CD4-positive, alpha-beta T cell (primary cell): ENCODE results near the gene DOHH. TPM values are rescaled to one million over a fixed set of nuclear protein-coding genes. Genes with fewer than 3 reads are reported as not detected.

Source experiments
- ATAC-seq: fragments of 200-7000 bp; cut with Tn5 transposase; one replicate; pipeline ENCODE4 v1.10.0; 2022; ENCODE audit warnings: mild to moderate bottlenecking; ENCODE audit not compliant: poor library complexity
- CTCF ChIA-PET: fragments of 350-600 bp; sonication (Branson Sonifier 250); formaldehyde crosslinking; loops from one replicate; lab custom pipeline; 2021; ENCODE audit warnings: antibody characterized with exemption, inconsistent platforms; lab: Charles Lee
- POLR2A ChIA-PET: fragments of 350-600 bp; sonication (Branson Sonifier 250); formaldehyde crosslinking; loops from one replicate; lab custom pipeline; 2021; ENCODE audit warnings: antibody characterized with exemption, inconsistent platforms; lab: Charles Lee
- DNase-seq, 14 experiments: peaks; one replicate each; pipeline ENCODE4 v3.0.0-alpha.2; 2013 to 2020; ENCODE audit warnings: mixed read lengths in 2 of 14
- H3K27ac ChIP-seq, 2 donors: one replicate each; pipeline versions ENCODE4 v1.5.1 to v1.7.0; 2013; ENCODE audit warnings: low read length in 2 of 2, low read depth in 1 of 2, mild to moderate bottlenecking in 1 of 2
- H3K27me3 ChIP-seq, 2 experiments: 1 replicate in 1 of 2; 2 replicates in 1 of 2; pipeline versions ENCODE4 v1.6.1 to v1.7.0; 2013; ENCODE audit warnings: low read length in 2 of 2, control low read depth in 1 of 2, mild to moderate bottlenecking in 1 of 2, moderate library complexity in 1 of 2; ENCODE audit not compliant: insufficient read depth in 2 of 2, control insufficient read depth in 1 of 2
- H3K36me3 ChIP-seq: one replicate; pipeline ENCODE4 v1.6.1; 2013; ENCODE audit warnings: low read length, control low read depth; ENCODE audit not compliant: insufficient read depth
- H3K4me1 ChIP-seq: one replicate; pipeline ENCODE4 v1.6.1; 2013; ENCODE audit warnings: low read length, control low read depth; ENCODE audit not compliant: insufficient read depth
- H3K4me3 ChIP-seq: one replicate; pipeline ENCODE4 v1.5.1; 2013; ENCODE audit warnings: mild to moderate bottlenecking, low read length, moderate library complexity
- H3K9me3 ChIP-seq, 2 experiments: 1 replicate in 1 of 2; 2 replicates in 1 of 2; pipeline versions ENCODE4 v1.6.1 to v1.7.0; 2013; ENCODE audit warnings: low read length in 2 of 2, mild to moderate bottlenecking in 2 of 2, control low read depth in 1 of 2, moderate library complexity in 1 of 2; ENCODE audit not compliant: control insufficient read depth in 1 of 2, insufficient read depth in 1 of 2
- H3K27ac Mint-ChIP-seq: one replicate; pipeline ENCODE4 v1.8.0; 2020; ENCODE audit warnings: mixed read lengths
- H3K27me3 Mint-ChIP-seq: one replicate; pipeline ENCODE4 v1.8.0; 2021; ENCODE audit warnings: mixed read lengths
- H3K36me3 Mint-ChIP-seq: one replicate; pipeline ENCODE4 v1.8.0; 2021; ENCODE audit warnings: low read depth, mixed read lengths
- H3K4me1 Mint-ChIP-seq: one replicate; pipeline ENCODE4 v1.8.0; 2021; ENCODE audit warnings: low read depth, mixed read lengths
- H3K4me3 Mint-ChIP-seq: one replicate; pipeline ENCODE4 v1.8.0; 2020; ENCODE audit warnings: mild to moderate bottlenecking, mixed read lengths
- H3K9me3 Mint-ChIP-seq: one replicate; pipeline ENCODE4 v1.8.0; 2020; ENCODE audit warnings: mixed read lengths
- intact Hi-C, 2 experiments: fragments of 100-400 bp; cut with DNase I in 1 of 2; cut with micrococcal nuclease in 1 of 2; formaldehyde crosslinking; loops; one replicate each; pipeline versions ENCODE4 v1.15.1 to v1.9.0; 2023 to 2025; cut with DNase I, micrococcal nuclease
- total RNA-seq, 174 experiments: library from RNA in 2 of 174; stranded (reverse) in 2 of 174; gene quantifications; one replicate each; pipeline ENCODE4 v1.2.3 and lab custom pipeline; 2021 to 2026
- TF ChIP-seq, protein P1 (sequence below): fragments of 200-600 bp; IDR thresholded peaks from one replicate; pipeline ENCODE4 v1.8.0; 2022; ENCODE audit warnings: antibody characterized with exemption, mild to moderate bottlenecking

DOHH gene
- total RNA-seq, 2 experiments from 2014 or later, result 3.9 to 4.7 TPM

DNA sequence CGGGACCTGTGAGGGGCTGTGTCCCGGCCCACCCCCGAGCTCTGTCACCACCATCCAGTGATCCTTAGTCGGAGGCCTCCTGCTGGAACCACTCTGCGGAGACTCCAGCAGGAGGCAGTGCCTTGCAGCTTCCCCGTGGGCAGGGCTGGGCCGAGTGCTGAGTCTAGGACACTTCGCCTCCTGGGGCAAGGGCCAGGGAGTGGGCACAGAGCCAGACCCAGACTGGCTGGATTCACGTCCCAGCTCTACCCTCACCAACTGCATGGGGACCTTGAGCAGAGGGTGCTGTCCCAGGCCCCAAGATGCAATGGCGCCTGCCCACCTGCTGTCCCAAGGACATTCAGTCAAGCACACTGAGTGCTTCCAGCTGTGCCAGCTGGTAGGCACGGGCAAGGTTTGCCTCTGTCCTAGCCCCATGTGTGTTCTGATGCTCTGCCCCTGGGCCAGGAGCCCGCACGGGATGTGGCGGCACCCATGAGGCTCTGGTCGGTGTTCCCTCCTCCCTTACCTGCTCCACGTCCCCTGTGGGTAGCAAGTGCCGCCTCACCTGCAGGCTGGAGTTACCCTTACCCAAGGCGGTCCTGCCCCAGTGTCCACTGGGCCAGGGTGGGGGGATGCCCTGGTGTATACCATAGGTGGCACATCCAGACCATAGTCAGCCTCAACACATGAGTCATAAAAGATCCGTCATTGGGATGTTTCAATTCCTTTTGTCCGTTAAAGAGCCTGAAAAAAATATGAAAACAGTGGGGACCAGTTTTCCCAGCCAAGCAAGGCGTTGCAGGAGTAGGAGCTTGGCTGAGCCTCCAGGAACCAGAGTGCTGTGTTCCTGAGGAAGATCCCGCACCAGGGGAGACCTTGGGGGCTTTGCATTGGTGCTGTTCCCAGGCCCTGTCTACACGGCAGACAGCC is 13.0 kb upstream of the DOHH start:
- Mint-ChIP-seq H3K27ac (no peak overlapping the region), H3K27me3 (no peaks in the 10 kb centered on the region), H3K4me3 (no peak overlapping the region), H3K36me3 (peaks cover 31% of the 10 kb centered on the region), H3K4me1 (peaks cover 55% of the 10 kb centered on the region), H3K9me3 (no peaks in the 10 kb centered on the region)
- Histone ChIP-seq H3K4me1 (peaks cover 73% of the 10 kb centered on the region), H3K27me3 (no peaks in the 10 kb centered on the region), H3K9me3 (no peaks in the 10 kb centered on the region), H3K4me3 (no peak overlapping the region), H3K27ac (no peak overlapping the region), H3K36me3 (peaks cover 32% of the 10 kb centered on the region)
- ATAC-seq (no peak), DNase-seq (no peak)
- CTCF ChIA-PET, result no interaction called here
- TF ChIP-seq, protein P1, sequence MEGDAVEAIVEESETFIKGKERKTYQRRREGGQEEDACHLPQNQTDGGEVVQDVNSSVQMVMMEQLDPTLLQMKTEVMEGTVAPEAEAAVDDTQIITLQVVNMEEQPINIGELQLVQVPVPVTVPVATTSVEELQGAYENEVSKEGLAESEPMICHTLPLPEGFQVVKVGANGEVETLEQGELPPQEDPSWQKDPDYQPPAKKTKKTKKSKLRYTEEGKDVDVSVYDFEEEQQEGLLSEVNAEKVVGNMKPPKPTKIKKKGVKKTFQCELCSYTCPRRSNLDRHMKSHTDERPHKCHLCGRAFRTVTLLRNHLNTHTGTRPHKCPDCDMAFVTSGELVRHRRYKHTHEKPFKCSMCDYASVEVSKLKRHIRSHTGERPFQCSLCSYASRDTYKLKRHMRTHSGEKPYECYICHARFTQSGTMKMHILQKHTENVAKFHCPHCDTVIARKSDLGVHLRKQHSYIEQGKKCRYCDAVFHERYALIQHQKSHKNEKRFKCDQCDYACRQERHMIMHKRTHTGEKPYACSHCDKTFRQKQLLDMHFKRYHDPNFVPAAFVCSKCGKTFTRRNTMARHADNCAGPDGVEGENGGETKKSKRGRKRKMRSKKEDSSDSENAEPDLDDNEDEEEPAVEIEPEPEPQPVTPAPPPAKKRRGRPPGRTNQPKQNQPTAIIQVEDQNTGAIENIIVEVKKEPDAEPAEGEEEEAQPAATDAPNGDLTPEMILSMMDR, result no peak
- POLR2A ChIA-PET, result no interaction called here
- intact Hi-C loops, result no loop called here

DNA sequence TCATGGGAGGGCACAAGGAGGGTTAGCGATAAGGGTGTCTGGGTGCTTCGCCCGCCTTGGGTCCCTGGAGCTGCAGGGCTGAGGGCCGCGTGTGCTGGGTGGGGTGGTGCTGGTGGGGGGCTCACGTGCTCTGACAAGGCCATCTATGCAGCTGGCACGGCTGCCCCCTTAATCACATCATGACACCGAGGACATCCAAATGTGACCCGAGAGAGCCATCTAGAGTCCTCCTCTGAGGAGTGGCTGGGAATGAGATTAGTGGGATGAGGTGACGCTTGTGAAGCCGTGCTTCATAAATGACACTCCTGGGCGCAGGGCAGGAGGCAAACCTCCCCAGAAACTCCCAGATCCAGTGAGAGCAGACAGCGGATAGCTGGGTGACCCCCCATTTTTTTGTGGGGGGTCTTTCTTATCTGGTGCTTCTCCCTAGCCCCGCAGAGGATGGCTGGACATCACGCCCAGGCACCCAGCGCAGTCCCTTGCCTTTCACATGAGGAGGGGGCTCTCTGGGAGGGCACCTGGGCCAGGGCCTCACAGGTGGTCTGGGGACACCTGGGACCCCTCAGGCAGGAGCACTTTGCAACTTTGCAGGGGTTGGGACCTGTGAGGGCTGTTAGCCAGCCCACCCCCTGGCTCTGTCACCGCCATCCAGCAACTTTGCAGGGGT is 12.2 kb upstream of the DOHH start:
- Histone ChIP-seq H3K27me3 (no peaks in the 10 kb centered on the region), H3K9me3 (no peaks in the 10 kb centered on the region), H3K27ac (no peak overlapping the region), H3K4me1 (peaks cover 76% of the 10 kb centered on the region), H3K36me3 (peaks cover 35% of the 10 kb centered on the region), H3K4me3 (no peak overlapping the region)
- ATAC-seq (no peak), DNase-seq (no peak)
- H3K27me3 Mint-ChIP-seq, result no peaks in the 10 kb centered on the region
- no peak overlapping the region for H3K27ac Mint-ChIP-seq
- intact Hi-C loops, result no loop called here
- H3K36me3 Mint-ChIP-seq, result peaks cover 31% of the 10 kb centered on the region
- CTCF ChIA-PET, result no interaction called here
- H3K4me3 Mint-ChIP-seq, result no peak overlapping the region
- POLR2A ChIA-PET, result no interaction called here
- TF ChIP-seq, protein P1, result no peak
- no peaks in the 10 kb centered on the region for H3K9me3 Mint-ChIP-seq
- peaks cover 59% of the 10 kb centered on the region for H3K4me1 Mint-ChIP-seq

DNA sequence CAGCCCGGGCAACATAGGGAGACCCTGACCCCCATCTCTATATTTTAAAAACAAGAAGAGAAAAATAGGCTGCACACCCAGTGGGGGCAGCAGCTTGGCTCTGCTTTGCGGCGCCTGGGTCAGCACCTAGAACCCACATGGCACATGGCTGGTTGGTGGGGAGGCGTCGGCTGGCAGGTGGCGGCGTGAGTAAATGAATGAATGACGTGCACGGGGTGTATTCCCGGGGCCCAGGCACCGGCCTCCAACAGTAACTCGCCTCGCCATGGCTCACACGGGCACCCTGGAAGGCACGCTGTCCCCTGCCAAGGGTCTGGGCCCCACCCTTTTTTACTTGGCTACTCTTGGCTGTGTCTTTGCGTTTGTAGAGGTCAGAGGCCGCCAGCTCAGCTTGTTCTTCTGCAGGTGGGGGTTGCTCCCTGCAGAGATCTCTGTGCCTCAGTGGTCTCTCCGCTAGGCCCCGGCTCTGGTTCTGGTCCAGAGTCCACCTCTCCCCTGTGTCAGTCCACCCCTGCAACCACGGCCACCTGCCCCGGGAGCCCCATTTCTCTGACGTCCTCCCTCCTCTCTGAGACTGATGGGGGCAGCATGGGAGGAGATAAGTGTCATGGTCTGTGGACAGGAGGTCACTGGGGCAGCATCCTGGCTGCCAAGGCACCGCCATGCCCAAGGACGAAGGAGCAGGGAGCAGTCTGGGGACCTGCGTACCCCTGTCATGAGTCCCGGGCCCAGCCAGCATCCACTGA is 11.2 kb upstream of the DOHH start:
- Mint-ChIP-seq H3K27me3 (no peaks in the 10 kb centered on the region), H3K4me1 (peaks cover 60% of the 10 kb centered on the region), H3K27ac (no peak overlapping the region), H3K9me3 (no peaks in the 10 kb centered on the region), H3K4me3 (peak overlapping the region; percentile 25), H3K36me3 (peaks cover 38% of the 10 kb centered on the region)
- Histone ChIP-seq H3K9me3 (no peaks in the 10 kb centered on the region), H3K27me3 (no peaks in the 10 kb centered on the region), H3K4me1 (peaks cover 81% of the 10 kb centered on the region), H3K27ac (no peak overlapping the region), H3K36me3 (peaks cover 36% of the 10 kb centered on the region), H3K4me3 (no peak overlapping the region)
- no peak for DNase-seq
- no peak for ATAC-seq
- TF ChIP-seq, protein P1, result no peak
- intact Hi-C loops, result no loop called here
- ChIA-PET POLR2A (no interaction called here), CTCF (no interaction called here)
